WERI-Rb-1 (cell line): ENCODE results near the gene A2ML1.
"Not testable (repeated sequence)": the region's sequence is repeated elsewhere in the genome, so short reads cannot be mapped to it uniquely, and the experiment has no call there.

ENCODE experiments used
- DNase-seq: peaks from one replicate; pipeline ENCODE4 v3.0.0-alpha.2; 2020
- H3K27ac ChIP-seq: fragments of 250-450 bp; sonication (Bioruptor Pico); 2 replicates; pipeline ENCODE4 v1.5.1; 2020; ENCODE audit warnings: mild to moderate bottlenecking, moderate library complexity
- H3K27me3 ChIP-seq: fragments of 250-450 bp; sonication (Bioruptor Pico); 2 replicates; pipeline ENCODE4 v1.5.1; 2021; ENCODE audit warnings: mild to moderate bottlenecking, low read depth, moderate library complexity; ENCODE audit not compliant: insufficient read depth, severe bottlenecking
- H3K36me3 ChIP-seq: fragments of 250-450 bp; sonication (Bioruptor Pico); 2 replicates; pipeline ENCODE4 v1.5.1; 2020; ENCODE audit warnings: mild to moderate bottlenecking, moderate library complexity
- H3K4me3 ChIP-seq: 2 replicates; pipeline ENCODE4 v1.5.1; 2011; ENCODE audit warnings: low read depth, mild to moderate bottlenecking, control low read depth, low read length
- H3K9me3 ChIP-seq: fragments of 250-450 bp; sonication (Bioruptor Pico); 2 replicates; pipeline ENCODE4 v1.5.1; 2021; ENCODE audit warnings: mild to moderate bottlenecking, moderate library complexity; ENCODE audit not compliant: severe bottlenecking
- CTCF ChIP-seq: IDR thresholded peaks from 2 replicates; pipeline ENCODE4 v1.5.1; 2011; ENCODE audit warnings: low read depth, mild to moderate bottlenecking, control low read depth, inconsistent platforms, low read length

Gene A2ML1

DNA sequence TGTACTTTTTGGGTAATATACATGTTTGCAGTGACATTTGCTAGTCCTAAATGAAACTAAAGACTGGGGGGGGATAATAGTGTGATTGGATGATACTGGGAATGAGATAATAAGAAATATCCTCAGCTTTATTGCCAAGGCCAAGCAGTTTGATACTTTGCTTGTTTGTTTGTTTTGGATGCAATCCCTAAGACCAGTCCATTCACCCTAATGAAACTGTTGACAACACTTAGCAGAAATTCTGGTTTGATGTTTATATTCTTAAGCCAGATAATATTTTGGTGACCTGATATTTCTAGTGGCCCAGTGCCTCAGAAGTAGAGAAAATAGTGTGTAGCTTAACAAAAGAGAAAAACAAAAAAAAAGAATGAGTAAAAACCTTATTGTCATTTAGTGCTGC is 93.7 kb downstream of the A2ML1 start:
- H3K27ac ChIP-seq, result no peak overlapping the region
- no peak for DNase-seq
- no peak overlapping the region for H3K4me3 ChIP-seq
- peaks cover 9% of the 10 kb centered on the region for H3K36me3 ChIP-seq
- no peaks in the 10 kb centered on the region for H3K27me3 ChIP-seq
- TF ChIP-seq CTCF, result no peak
- H3K9me3 ChIP-seq, result no peaks in the 10 kb centered on the region

DNA sequence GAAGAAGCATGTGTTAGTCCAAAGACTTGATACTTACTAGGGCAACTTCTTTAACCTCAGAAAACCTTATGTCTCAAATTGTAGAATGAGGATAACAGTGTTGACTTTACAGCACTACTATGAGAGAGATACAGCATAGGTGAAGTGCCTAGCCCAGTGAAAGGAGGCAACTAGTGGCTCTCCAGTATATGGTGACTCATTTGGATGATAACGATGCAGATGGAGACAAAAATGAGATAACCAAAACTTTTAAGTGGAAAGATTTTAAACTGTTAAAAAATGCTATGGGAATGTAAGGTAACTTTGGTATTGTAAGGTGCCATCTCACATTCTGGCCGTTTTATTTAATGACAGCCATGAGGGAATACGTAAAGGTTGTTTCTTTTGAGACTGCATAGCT is 94.6 kb downstream of the A2ML1 start:
- no peak for TF ChIP-seq CTCF
- DNase-seq, result no peak
- H3K36me3 ChIP-seq, result peaks cover 17% of the 10 kb centered on the region
- no peak overlapping the region for H3K4me3 ChIP-seq
- H3K9me3 ChIP-seq, result no peaks in the 10 kb centered on the region
- H3K27ac ChIP-seq, result no peak overlapping the region
- no peaks in the 10 kb centered on the region for H3K27me3 ChIP-seq

DNA sequence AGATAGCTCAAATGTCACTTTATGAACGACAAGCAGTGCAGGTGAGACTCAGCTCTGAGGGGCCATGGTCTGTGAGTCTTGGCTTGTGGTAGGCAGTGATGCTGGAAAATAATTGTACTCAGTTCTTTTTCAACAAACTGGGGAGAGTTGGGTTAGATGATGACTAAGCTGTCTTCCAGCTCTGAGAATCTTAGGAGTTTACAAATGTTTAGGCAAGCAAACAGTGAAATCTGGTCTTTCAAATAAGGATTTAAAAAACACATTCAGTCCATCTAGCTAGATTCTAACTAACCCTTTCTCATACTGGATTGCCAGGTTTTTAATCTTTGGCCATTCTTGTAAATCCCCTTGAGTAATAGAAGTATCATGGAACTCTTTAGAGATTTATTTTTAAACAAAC is 95.3 kb downstream of the A2ML1 start:
- DNase-seq, result no peak
- Histone ChIP-seq H3K9me3 (no peaks in the 10 kb centered on the region), H3K36me3 (peaks cover 24% of the 10 kb centered on the region), H3K4me3 (no peak overlapping the region), H3K27ac (no peak overlapping the region), H3K27me3 (no peaks in the 10 kb centered on the region)
- TF ChIP-seq CTCF, result no peak

DNA sequence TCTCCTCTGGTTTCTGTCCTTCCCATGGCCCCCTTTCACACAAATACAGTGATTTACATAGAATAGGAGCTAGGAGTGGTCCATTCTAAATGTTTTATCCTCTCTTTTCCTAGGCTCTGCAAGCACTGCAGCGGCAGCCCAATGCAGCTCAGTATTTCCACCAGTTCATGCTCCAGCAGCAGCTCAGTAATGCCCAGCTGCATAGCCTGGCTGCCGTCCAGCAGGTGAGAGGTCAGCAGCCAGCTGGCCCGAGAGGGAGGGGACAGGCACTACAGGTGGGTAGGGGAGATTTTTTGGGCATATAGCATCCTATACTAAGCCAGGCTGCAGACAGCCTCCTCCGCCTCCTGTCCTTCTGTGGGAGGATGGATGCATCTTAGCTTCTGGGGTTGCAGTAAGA is 97.2 kb downstream of the A2ML1 start:
- not testable (repeated sequence) for H3K9me3 ChIP-seq, H3K4me3 ChIP-seq, DNase-seq, H3K27ac ChIP-seq, H3K27me3 ChIP-seq
- H3K36me3 ChIP-seq, result peaks cover 30% of the 10 kb centered on the region

DNA sequence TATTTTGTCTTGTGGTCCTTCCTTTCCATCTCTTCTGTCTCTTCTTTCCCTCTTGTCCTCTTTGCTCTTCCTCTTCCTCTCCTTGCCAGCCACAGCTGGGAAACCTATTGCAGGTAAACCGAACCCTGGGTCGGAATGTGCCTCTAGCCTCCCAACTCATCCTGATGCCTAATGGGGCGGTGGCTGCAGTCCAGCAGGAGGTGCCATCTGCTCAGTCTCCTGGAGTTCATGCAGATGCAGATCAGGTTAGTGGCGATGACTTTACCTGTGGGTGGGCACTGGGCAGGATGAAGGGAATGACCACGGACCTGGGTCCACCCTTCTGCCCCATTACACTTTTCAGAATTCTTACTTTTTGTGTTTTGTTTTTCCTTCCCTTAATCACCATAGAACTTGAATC is 100.1 kb downstream of the A2ML1 start:
- Histone ChIP-seq H3K36me3 (peaks cover 34% of the 10 kb centered on the region), H3K27ac (no peak overlapping the region), H3K4me3 (no peak overlapping the region), H3K27me3 (no peaks in the 10 kb centered on the region), H3K9me3 (no peaks in the 10 kb centered on the region)
- no peak for TF ChIP-seq CTCF
- DNase-seq, result no peak
